ENCODE results near the gene ARL5A.
"Not testable (repeated sequence)": the region's sequence is repeated elsewhere in the genome, so short reads cannot be mapped to it uniquely, and the experiment has no call there.

The ARL5A gene

GRCh38 chr2:151794422-151794821 lies 33.8 kb downstream of the ARL5A start:
- DNase-seq, result not testable (repeated sequence)

DNA sequence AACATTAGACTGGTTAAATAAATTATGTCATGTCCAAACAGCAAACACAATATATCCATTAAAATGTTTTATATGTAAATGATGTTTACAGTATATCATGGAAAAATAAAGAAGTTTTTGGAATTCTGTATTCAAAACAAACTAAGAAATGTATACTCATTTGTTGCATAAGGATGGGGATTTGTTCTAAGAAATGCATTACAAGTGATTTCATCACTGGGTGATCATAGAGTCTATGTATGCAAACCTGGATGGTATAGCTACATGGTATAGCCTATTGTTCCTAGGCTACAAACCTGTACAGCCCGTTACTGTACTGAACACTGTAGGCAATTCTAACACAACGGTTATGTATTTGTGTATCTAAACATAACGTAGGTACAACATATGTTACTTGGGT lies 35.1 kb downstream of the ARL5A start:
- no peak for DNase-seq

- DNase-seq, result no peak
These were observed 35.6 kb downstream of the ARL5A start for GRCh38 chr2:151792589-151792988.

DNA sequence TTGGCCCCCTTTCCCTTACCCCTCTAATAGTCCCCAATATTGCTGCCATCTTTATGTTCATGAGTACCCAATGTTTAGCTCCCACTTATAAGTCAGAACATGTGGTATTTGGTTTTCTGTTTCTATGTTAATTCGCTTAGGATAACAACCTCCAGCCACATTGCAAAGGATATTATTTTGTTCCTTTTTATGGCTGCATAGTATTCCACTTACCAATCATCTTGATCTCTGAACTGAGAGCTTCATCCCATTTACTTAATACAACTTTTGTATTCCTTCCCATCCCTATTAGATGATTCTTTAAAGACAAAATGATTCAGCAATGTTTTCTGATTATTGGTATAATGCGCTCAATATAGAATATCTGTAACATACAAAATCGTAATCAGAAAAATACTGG lies 36.7 kb downstream of the ARL5A start:
- no peak for DNase-seq

- DNase-seq, result no peak
These were observed 37.5 kb downstream of the ARL5A start for GRCh38 chr2:151790689-151791088.

GRCh38 chr2:151789055-151789834 lies 39.0 kb downstream of the ARL5A start:
- DNase-seq, result no peak

- no peak for DNase-seq
These were observed 41.7 kb downstream of the ARL5A start for GRCh38 chr2:151786483-151786882.

DNA sequence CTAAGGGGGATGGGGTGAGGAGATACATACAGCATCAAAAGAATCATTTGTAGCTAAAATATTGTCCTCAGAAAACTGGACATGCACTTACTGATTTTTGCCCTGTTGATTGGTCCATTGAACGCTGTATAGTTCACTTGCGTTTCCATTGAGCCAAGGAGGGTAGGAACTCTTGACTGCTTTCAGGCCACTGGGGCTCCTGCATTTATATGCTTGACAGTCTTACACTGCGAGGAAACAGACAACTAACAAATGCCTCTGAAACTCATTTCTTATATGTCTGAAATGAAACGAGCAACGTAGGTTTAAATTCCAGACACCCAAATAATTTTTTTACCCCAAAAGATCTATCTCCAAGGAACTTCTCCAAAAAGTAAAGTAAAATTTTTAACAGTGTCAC lies 42.1 kb downstream of the ARL5A start:
- DNase-seq, result no peak

GRCh38 chr2:151783133-151783520 lies 45.1 kb downstream of the ARL5A start:
- DNase-seq, result no peak

GRCh38 chr2:151782378-151783132 lies 45.7 kb downstream of the ARL5A start:
- DNase-seq, result no peak

GRCh38 chr2:151781642-151782041 lies 46.6 kb downstream of the ARL5A start:
- no peak for DNase-seq

DNA sequence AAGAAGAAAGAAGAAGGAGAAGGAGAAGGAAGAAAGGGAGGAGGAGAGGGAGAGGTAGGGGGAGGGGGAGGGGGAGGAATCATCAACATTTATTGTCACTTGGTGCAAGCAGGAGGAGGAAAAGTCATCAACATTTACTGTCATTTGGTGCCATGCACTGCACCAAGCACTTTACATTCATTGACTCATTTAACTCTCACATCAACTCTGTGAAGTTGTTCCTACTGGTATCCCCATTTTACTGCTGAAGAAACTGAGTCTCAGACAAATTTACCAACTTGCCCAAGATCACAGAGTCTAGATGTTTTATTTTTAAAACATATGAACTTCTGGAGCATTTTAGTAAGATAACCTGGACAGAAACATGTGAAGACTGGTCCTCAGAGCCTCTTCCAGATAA lies 47.3 kb downstream of the ARL5A start:
- DNase-seq, result no peak

DNA sequence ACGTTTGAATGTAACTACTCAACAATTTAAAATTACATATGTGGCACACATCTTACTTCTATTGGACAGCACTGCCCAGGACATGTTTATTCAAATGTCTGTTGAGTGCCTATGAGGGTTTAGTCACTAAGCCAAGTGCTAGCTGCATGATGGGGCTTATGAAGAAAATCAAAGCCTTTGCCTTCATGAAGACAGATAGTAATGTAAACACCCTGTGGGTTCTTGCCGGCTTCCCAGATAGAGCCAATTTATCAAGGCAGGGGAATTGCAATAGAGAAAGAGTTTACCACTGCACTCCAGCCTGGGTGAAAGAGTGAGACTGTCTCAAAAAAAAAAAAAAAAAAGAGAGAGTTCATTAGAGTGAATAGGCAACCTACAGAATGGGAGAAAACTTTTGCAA lies 50.3 kb downstream of the ARL5A start:
- DNase-seq, result no peak

GRCh38 chr2:151777487-151777886 lies 50.7 kb downstream of the ARL5A start:
- DNase-seq, result no peak

DNA sequence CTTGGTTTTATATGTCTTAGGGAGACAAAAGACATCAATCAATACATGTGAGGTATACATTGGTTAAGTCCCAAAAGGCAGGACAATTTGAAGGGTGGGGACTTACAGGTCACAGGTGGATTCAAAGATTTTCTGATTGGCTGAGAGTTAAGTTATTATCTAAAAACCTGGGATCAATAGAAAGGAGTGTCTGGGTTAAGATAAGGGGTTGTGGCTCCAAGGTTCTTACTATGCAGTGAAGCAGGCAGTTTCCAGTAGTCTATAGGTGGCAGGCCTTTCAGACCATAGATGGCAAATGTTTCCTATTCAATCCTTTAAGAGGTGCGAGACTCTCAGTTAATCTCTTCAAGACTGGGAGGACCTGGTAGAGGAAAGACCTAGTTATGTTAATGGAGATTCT lies 51.9 kb downstream of the ARL5A start:
- no peak for DNase-seq

DNA sequence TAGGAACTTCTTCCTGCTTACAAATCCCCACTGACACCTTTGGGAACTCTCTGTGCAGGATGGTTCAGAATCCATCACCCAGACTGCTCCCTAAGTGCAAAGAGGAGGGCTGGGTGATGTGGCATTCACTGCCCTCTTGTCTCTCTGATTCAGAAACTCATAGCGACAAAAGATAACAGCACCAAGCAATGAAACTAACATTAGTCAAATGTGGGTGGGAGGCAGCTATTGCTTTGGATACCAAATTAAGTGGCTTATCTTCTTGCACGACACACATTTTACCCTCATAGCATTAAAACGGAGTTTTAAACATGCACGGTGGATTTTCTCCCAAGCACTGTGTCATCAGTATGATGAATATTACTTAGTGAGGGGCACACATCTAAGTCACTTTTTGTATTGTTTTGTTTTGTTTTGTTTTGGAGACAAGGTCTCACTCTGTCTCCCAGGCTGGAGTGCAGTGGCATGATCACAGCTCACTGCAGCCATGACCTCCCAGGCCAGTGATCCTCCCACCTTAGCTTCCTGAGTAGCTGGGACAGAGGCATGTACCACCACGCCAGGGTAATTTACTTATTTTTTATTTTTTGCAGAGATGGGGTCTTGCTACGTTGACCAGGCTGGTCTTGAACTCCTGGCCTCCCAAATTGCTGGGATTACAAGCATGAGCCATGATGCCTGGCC lies 53.0 kb downstream of the ARL5A start:
- no peak for DNase-seq

DNA sequence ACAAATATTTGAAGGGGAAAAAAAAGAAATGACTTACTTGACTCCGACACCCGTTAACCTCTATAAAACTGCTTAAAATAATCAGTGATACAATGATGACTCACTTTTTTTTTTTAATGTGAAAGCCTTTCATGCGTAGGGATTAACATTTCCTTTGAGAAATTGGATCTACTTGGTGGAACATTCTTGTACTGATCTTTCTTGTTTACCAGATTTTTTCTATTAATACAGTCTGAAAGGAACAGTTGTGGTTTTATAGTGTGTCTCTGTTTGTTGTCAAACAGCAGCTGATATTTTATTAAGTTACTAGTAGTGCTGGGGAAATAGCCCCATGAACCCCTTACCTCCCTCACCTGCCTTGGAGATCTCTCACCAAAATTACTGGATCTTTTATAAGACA lies 53.7 kb downstream of the ARL5A start:
- no peak for DNase-seq

- no peak for DNase-seq
These were observed 56.4 kb downstream of the ARL5A start for GRCh38 chr2:151771599-151772358.

DNA sequence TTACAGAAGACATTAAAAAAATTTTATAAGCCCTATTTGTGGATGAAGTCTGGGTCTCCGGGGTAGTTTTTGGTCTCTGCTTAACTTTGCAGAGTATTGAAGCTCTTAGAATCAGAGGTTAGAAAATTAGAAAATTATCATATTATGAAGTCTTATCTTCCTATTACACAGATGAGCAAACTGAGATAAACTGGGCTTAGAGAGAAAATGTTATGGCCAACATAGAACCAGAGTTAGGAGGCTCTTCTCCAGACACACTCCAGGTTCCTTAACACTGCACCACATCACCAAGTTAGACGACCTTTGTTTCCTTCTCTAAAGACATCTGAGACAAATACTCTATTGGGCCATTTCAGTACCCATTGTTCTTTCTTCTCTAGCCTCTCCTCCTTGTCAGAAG lies 57.2 kb downstream of the ARL5A start:
- no peak for DNase-seq

DNA sequence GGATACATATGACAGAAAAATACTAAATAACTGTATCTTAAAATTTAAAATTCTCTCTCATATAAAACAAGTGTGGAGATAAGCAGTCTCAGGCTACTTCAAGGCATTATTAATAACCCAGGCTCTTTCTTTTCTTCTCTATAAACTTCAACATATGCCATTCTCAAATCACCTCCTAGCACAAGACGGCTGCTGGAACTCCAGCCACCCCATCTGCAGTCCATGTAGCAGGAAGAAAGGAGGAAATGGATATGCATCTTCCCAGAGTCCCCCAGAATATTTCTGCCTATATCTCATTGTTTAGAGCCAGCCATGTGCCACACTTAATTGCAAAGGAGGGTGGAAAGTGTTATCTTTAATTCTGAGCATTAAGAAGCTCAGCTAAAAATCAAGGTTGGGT lies 58.6 kb downstream of the ARL5A start:
- no peak for DNase-seq

- DNase-seq, result no peak
These were observed 60.7 kb downstream of the ARL5A start for GRCh38 chr2:151767536-151767935.

GRCh38 chr2:151766437-151767153 lies 61.6 kb downstream of the ARL5A start:
- DNase-seq, result no peak

Data from NCI-H748 treated with DMSO at 0.1 percent for 48 hours (cell line).